ENCODE results near the gene ZNF586. TPM values are rescaled to one million over a fixed set of nuclear protein-coding genes. Genes with fewer than 3 reads are reported as not detected.
"Not testable (repeated sequence)": the region's sequence is repeated elsewhere in the genome, so short reads cannot be mapped to it uniquely, and the experiment has no call there.

ZNF586 gene
- total RNA-seq, 1 donor from 2014 or later, result 8.9 TPM

- no peak for DNase-seq
- ATAC-seq, result no peak
- intact Hi-C loops (cut with micrococcal nuclease), result no loop called here
Measured at GRCh38 chr19:57818378-57818777, 48.9 kb downstream of the ZNF586 start.

- intact Hi-C loops (cut with micrococcal nuclease), result no loop called here
- peak; percentile 82 for DNase-seq
- ATAC-seq, result peak; percentile 85
Measured at GRCh38 chr19:57819475-57820148, 50.1 kb downstream of the ZNF586 start.

- ATAC-seq (no peak), DNase-seq (no peak)
- intact Hi-C loops (cut with micrococcal nuclease), result no loop called here
Measured at GRCh38 chr19:57820599-57820998, 51.1 kb downstream of the ZNF586 start.

GRCh38 chr19:57821095-57821494, 51.6 kb downstream of the ZNF586 start:
- DNase-seq; intact Hi-C loops (cut with micrococcal nuclease); ATAC-seq: not testable (repeated sequence)

GRCh38 chr19:57821501-57821900, 52.0 kb downstream of the ZNF586 start:
- intact Hi-C loops (cut with micrococcal nuclease); ATAC-seq; DNase-seq: not testable (repeated sequence)

GRCh38 chr19:57823155-57823554, 53.7 kb downstream of the ZNF586 start:
- ATAC-seq; DNase-seq; intact Hi-C loops (cut with micrococcal nuclease): not testable (repeated sequence)

GRCh38 chr19:57823608-57824007, 54.1 kb downstream of the ZNF586 start:
- intact Hi-C loops (cut with micrococcal nuclease); ATAC-seq; DNase-seq: not testable (repeated sequence)

GRCh38 chr19:57825511-57825910, 56.0 kb downstream of the ZNF586 start:
- ATAC-seq, result no peak
- no peak for DNase-seq

GRCh38 chr19:57829316-57829715, 59.8 kb downstream of the ZNF586 start:
- ATAC-seq (peak; percentile 38), DNase-seq (no peak)
- intact Hi-C loops (cut with micrococcal nuclease), result no loop called here

More at GRCh38 chr19:57825511-57825910, 56.0 kb downstream of the ZNF586 start:
- intact Hi-C loops (cut with micrococcal nuclease), result no loop called here

GRCh38 chr19:57830071-57830602, 60.7 kb downstream of the ZNF586 start, which contains the start of gene ZNF587B:
Gene ZNF587B (plus strand): TSS chr19:57830299. CDS start chr19:57830529, 230 bp downstream.
- intact Hi-C loops (cut with micrococcal nuclease), result no loop called here
- peak; percentile 90 for ATAC-seq

More at GRCh38 chr19:57830071-57830602, 60.7 kb downstream of the ZNF586 start, which contains the start of gene ZNF587B:
- peak; percentile 87 for DNase-seq

Other genes starting within 250 kb of the ZNF586 start
- gene ZNF549, start 242.3 kb upstream of the ZNF586 start, total RNA-seq, result 4.1 TPM
- 8.4 TPM for gene ZNF550, start 209.8 kb upstream of the ZNF586 start, total RNA-seq
- 4.8 TPM for gene ZNF416, start 190.8 kb upstream of the ZNF586 start, total RNA-seq
- 4.1 TPM for gene ZIK1, start 185.5 kb upstream of the ZNF586 start, total RNA-seq
- 3.9 TPM for gene ZNF530, start 169.8 kb upstream of the ZNF586 start, total RNA-seq
- 12.9 TPM for gene ZNF134, start 155.4 kb upstream of the ZNF586 start, total RNA-seq
- 11.1 TPM for gene ZNF211, start 136.5 kb upstream of the ZNF586 start, total RNA-seq
- not detected for gene ZSCAN4, start 100.7 kb upstream of the ZNF586 start, total RNA-seq
- gene ZNF551, start 87.7 kb upstream of the ZNF586 start, total RNA-seq, result 3.1 TPM
- gene ZNF154, start 60.5 kb upstream of the ZNF586 start, total RNA-seq, result 3.5 TPM
- 6.7 TPM for gene ZNF671, start 42.1 kb upstream of the ZNF586 start, total RNA-seq
- gene ZNF776, start 22.9 kb upstream of the ZNF586 start, total RNA-seq, result 15.9 TPM
- 5.5 TPM for gene ZNF552, start 45.2 kb downstream of the ZNF586 start, total RNA-seq
- gene ZNF587B, start 60.6 kb downstream of the ZNF586 start, total RNA-seq, result 5.6 TPM
- 17.7 TPM for gene ZNF587, start 80.2 kb downstream of the ZNF586 start, total RNA-seq
- 14.1 TPM for gene ZNF814, start 119.4 kb downstream of the ZNF586 start, total RNA-seq
- gene ZNF417, start 146.9 kb downstream of the ZNF586 start, total RNA-seq, result 12.0 TPM
- gene ZNF418, start 165.7 kb downstream of the ZNF586 start, total RNA-seq, result 12.0 TPM
- 11.0 TPM for gene ZNF256, start 178.0 kb downstream of the ZNF586 start, total RNA-seq
- gene C19orf18, start 204.9 kb downstream of the ZNF586 start, total RNA-seq, result 2.0 TPM
- 14.1 TPM for gene ZNF606, start 233.1 kb downstream of the ZNF586 start, total RNA-seq

Data from left ventricle myocardium superior (tissue), 1 donor.